Measurements from ENCODE around the gene IBA57. TPM values are rescaled to one million over a fixed set of nuclear protein-coding genes. Genes with fewer than 3 reads are reported as not detected.
"Not testable (repeated sequence)": the region's sequence is repeated elsewhere in the genome, so short reads cannot be mapped to it uniquely, and the experiment has no call there.

Gene IBA57
- total RNA-seq, 1 experiment from 2014 or later: 5.1 TPM

- DNase-seq (ENCODE audit: low read depth): no peak
Measured at GRCh38 chr1:228172591-228173527, 7.3 kb downstream of the IBA57 start.

GRCh38 chr1:228173528-228174481 lies 8.2 kb downstream of the IBA57 start:
- DNase-seq (ENCODE audit: low read depth): not testable (repeated sequence)

- no peak for DNase-seq (ENCODE audit: low read depth)
Measured at GRCh38 chr1:228174482-228175315, 9.1 kb downstream of the IBA57 start.

GRCh38 chr1:228175316-228176023 lies 9.9 kb downstream of the IBA57 start:
- DNase-seq (ENCODE audit: low read depth): no peak

- DNase-seq (ENCODE audit: low read depth): no peak
Measured at GRCh38 chr1:228176024-228176395, 10.4 kb downstream of the IBA57 start.

GRCh38 chr1:228176461-228177182 lies 11.0 kb downstream of the IBA57 start:
- DNase-seq (ENCODE audit: low read depth): no peak

- DNase-seq (ENCODE audit: low read depth): no peak
Measured at GRCh38 chr1:228177183-228177475, 11.5 kb downstream of the IBA57 start.

- no peak for DNase-seq (ENCODE audit: low read depth)
Measured at GRCh38 chr1:228177721-228178710, 12.4 kb downstream of the IBA57 start.

- no peak for DNase-seq (ENCODE audit: low read depth)
Measured at GRCh38 chr1:228178737-228179684, 13.4 kb downstream of the IBA57 start.

GRCh38 chr1:228180271-228180958 lies 14.8 kb downstream of the IBA57 start:
- no peak for DNase-seq (ENCODE audit: low read depth)

GRCh38 chr1:228180959-228181644 lies 15.5 kb downstream of the IBA57 start:
- DNase-seq (ENCODE audit: low read depth): no peak

- DNase-seq (ENCODE audit: low read depth): no peak
Measured at GRCh38 chr1:228181645-228182034, 16.0 kb downstream of the IBA57 start.

GRCh38 chr1:228182296-228183030 lies 16.9 kb downstream of the IBA57 start:
- DNase-seq (ENCODE audit: low read depth): no peak

- no peak for DNase-seq (ENCODE audit: low read depth)
Measured at GRCh38 chr1:228184152-228184551, 18.5 kb downstream of the IBA57 start.

- DNase-seq (ENCODE audit: low read depth): no peak
Measured at GRCh38 chr1:228185641-228185965, 20.0 kb downstream of the IBA57 start.

GRCh38 chr1:228188249-228188648 lies 22.6 kb downstream of the IBA57 start:
- DNase-seq (ENCODE audit: low read depth): not testable (repeated sequence)
